PC-3 (cell line): Measurements from ENCODE around the gene GPD2. TPM values are rescaled to one million over a fixed set of nuclear protein-coding genes. Genes with fewer than 3 reads are reported as not detected.

Experiments used
- ATAC-seq: fragments of 200-7000 bp; cut with Tn5 transposase; 2 replicates; pipeline ENCODE4 v1.9.1; 2020; ENCODE audit warnings: mild to moderate bottlenecking, moderate library complexity
- BruUV-seq: library from RNA; stranded (reverse); fragments of 400-500 nt; replicated peaks from 2 replicates; lab custom pipeline; 2021; lab: Mats Ljungman, UMichigan
- CTCF ChIA-PET: fragments of 300-600 bp; sonication (Branson Sonifier 250); formaldehyde crosslinking; loops from one replicate; lab custom pipeline; 2022; ENCODE audit warnings: antibody characterized with exemption; lab: Charles Lee
- POLR2A ChIA-PET: fragments of 300-600 bp; sonication (Branson Sonifier 250); formaldehyde crosslinking; loops from one replicate; lab custom pipeline; 2022; ENCODE audit warnings: antibody characterized with exemption; ENCODE audit not compliant: unreplicated experiment; lab: Charles Lee
- DNase-seq: peaks from one replicate; pipeline ENCODE4 v3.0.0-alpha.2; 2015
- H2AFZ ChIP-seq: fragments of 300-600 bp; sonication (generic); 2 replicates; pipeline ENCODE4 v1.6.0; 2016; ENCODE audit warnings: antibody characterized with exemption, low read length
- H3F3A ChIP-seq: fragments of 300-600 bp; sonication (generic); one replicate; pipeline ENCODE4 v1.6.0; 2017; ENCODE audit warnings: antibody characterized with exemption, low read length, control low read depth, mild to moderate bottlenecking; ENCODE audit not compliant: unreplicated experiment
- H3K27ac ChIP-seq: fragments of 300-600 bp; sonication (generic); 2 replicates; pipeline ENCODE4 v1.5.1; 2016; ENCODE audit warnings: mild to moderate bottlenecking, low read length
- H3K27me3 ChIP-seq: fragments of 300-600 bp; sonication (generic); 2 replicates; pipeline ENCODE4 v1.6.1; 2016; ENCODE audit warnings: low read length, mixed read lengths
- H3K36me3 ChIP-seq: fragments of 300-600 bp; sonication (generic); 2 replicates; pipeline ENCODE4 v1.6.1; 2016; ENCODE audit warnings: low read depth, mixed run types, low read length, mixed read lengths
- H3K4me1 ChIP-seq: fragments of 300-600 bp; sonication (generic); 2 replicates; pipeline ENCODE4 v1.5.1; 2016; ENCODE audit warnings: low read length; ENCODE audit not compliant: insufficient read depth
- H3K4me2 ChIP-seq: fragments of 300-600 bp; sonication (generic); 2 replicates; pipeline ENCODE4 v1.6.0; 2016; ENCODE audit warnings: low read length
- H3K4me3 ChIP-seq: fragments of 300-600 bp; sonication (generic); 2 replicates; pipeline ENCODE4 v1.5.1; 2016; ENCODE audit warnings: mild to moderate bottlenecking, low read length, mixed read lengths
- H3K79me2 ChIP-seq: fragments of 300-600 bp; sonication (generic); 2 replicates; pipeline ENCODE4 v1.6.1; 2017; ENCODE audit warnings: low read length, mixed read lengths
- H3K9ac ChIP-seq: fragments of 300-600 bp; sonication (generic); 2 replicates; pipeline ENCODE4 v1.6.0; 2016; ENCODE audit warnings: mild to moderate bottlenecking, low read length
- H3K9me2 ChIP-seq: fragments of 300-600 bp; sonication (generic); replicated peaks from 2 replicates; pipeline ENCODE4 v1.6.1; 2016; ENCODE audit warnings: mixed run types, low read length, mixed read lengths
- H3K9me3 ChIP-seq: fragments of 300-600 bp; sonication (generic); 2 replicates; pipeline ENCODE4 v1.6.1; 2016; ENCODE audit warnings: low read length, mixed read lengths
- H4K20me1 ChIP-seq: fragments of 300-600 bp; sonication (generic); 2 replicates; pipeline ENCODE4 v1.6.1; 2016; ENCODE audit warnings: low read length, mixed read lengths
- CTCF ChIP-seq: fragments of 300-600 bp; sonication (generic); conservative IDR thresholded peaks from 2 replicates; pipeline ENCODE4 v1.5.1; 2017; ENCODE audit warnings: antibody characterized with exemption, low read depth, mild to moderate bottlenecking, low read length
- EZH2 ChIP-seq: fragments of 300-600 bp; sonication (generic); IDR thresholded peaks from one replicate; pipeline ENCODE4 v1.6.1; 2017; ENCODE audit warnings: antibody characterized with exemption, mild to moderate bottlenecking, low read length; ENCODE audit not compliant: unreplicated experiment
- EZH2phosphoT487 ChIP-seq: fragments of 300-600 bp; sonication (generic); IDR thresholded peaks from 2 replicates; pipeline ENCODE4 v1.6.1; 2018; ENCODE audit warnings: mild to moderate bottlenecking, antibody characterized with exemption, low read length, borderline replicate concordance
- intact Hi-C: fragments of 100-400 bp; cut with micrococcal nuclease; formaldehyde crosslinking; loops from 2 replicates; pipeline ENCODE4 v1.9.0; 2023
- total RNA-seq: library from RNA; depleted of rRNA; stranded (reverse); fragments of >200 nt; gene quantifications from 2 replicates; pipeline ENCODE4 v1.2.3, GENCODE V29; 2014

The GPD2 gene
- total RNA-seq, 1 experiment from 2014 or later, result 107 TPM

- POLR2A ChIA-PET, result interaction anchor here (0.6 to 1.0 kb wide), 2 partner anchors 45 to 94 kb away, joined by 3 to 6 read pairs; no protein-coding TSS in a partner anchor
- Histone ChIP-seq H3F3A (no peaks in the 10 kb centered on the region), H3K27me3 (no peaks in the 10 kb centered on the region), H4K20me1 (no peaks in the 10 kb centered on the region), H3K9me3 (no peaks in the 10 kb centered on the region), H3K4me1 (peaks cover 42% of the 10 kb centered on the region), H2AFZ (peak overlapping the region; percentile 66), H3K36me3 (no peaks in the 10 kb centered on the region), H3K79me2 (peaks cover 52% of the 10 kb centered on the region), H3K9ac (peak overlapping the region; percentile 93), H3K4me2 (peak overlapping the region; percentile 87), H3K4me3 (peak overlapping the region; percentile 74), H3K27ac (peak overlapping the region; percentile 91), H3K9me2 (no peaks in the 10 kb centered on the region)
- CTCF ChIA-PET, result no interaction called here
- TF ChIP-seq EZH2 (no peak), CTCF (no peak), EZH2phosphoT487 (no peak)
- DNase-seq, result peak; percentile 20
- TSS peak; percentile 75 for BruUV-seq
- ATAC-seq, result peak; percentile 12
- intact Hi-C loops, result loop anchor here (1.0 to 10.0 kb wide), 7 partner anchors 18 to 722 kb away; no protein-coding TSS in a partner anchor
These were observed 412 bp downstream of the GPD2 start for GRCh38 chr2:156436497-156437085.

- H4K20me1 ChIP-seq, result no peaks in the 10 kb centered on the region
- peak overlapping the region; percentile 74 for H3K4me3 ChIP-seq
- intact Hi-C loops, result loop anchor here (2.0 to 10.0 kb wide), 6 partner anchors 17 to 723 kb away; no protein-coding TSS in a partner anchor
- POLR2A ChIA-PET, result interaction anchor here (0.5 to 1.0 kb wide), 3 partner anchors 17 to 479 kb away, joined by 3 to 6 read pairs (median 5); no protein-coding TSS in a partner anchor
- CTCF ChIA-PET, result interaction anchor here (0.7 kb wide), 1 partner anchor 48 kb away, joined by 3 read pairs; no protein-coding TSS in a partner anchor
- no peaks in the 10 kb centered on the region for H3K36me3 ChIP-seq
- no peak for TF ChIP-seq CTCF
- no peak for TF ChIP-seq EZH2phosphoT487
- TF ChIP-seq EZH2, result no peak
- H3K9me3 ChIP-seq, result no peaks in the 10 kb centered on the region
- no peak for ATAC-seq
- H3K4me2 ChIP-seq, result peak overlapping the region; percentile 87
- H3K9ac ChIP-seq, result peak overlapping the region; percentile 93
- BruUV-seq, result no TSS peak
- H3K9me2 ChIP-seq, result no peaks in the 10 kb centered on the region
- H3F3A ChIP-seq, result no peaks in the 10 kb centered on the region
- DNase-seq, result no peak
- peaks cover 60% of the 10 kb centered on the region for H3K79me2 ChIP-seq
- peaks cover 42% of the 10 kb centered on the region for H3K4me1 ChIP-seq
- H2AFZ ChIP-seq, result no peak overlapping the region
- H3K27me3 ChIP-seq, result no peaks in the 10 kb centered on the region
- peak overlapping the region; percentile 91 for H3K27ac ChIP-seq
These were observed 1.2 kb downstream of the GPD2 start for GRCh38 chr2:156437272-156437930.
